Activated CD8-positive, alpha-beta memory T cell treated with anti-CD3 and anti-CD28 coated beads, Interleukin-2, amount 50 U/mL, for 1 hour (primary cell): ENCODE data around the gene CMTM4.

ENCODE experiments used
- DNase-seq: peaks from one replicate; pipeline ENCODE4 v3.0.0-alpha.2; 2020; ENCODE audit errors: extremely low read depth

The CMTM4 gene

GRCh38 chr16:66696669-66697630 is at the start of gene CMTM4:
Gene CMTM4, minus strand, starts transcription at chr16:66696743. Its CDS starts 218 bp downstream, at chr16:66696525.
- DNase-seq: peak; percentile 11

- DNase-seq: no peak
Measured at GRCh38 chr16:66746048-66746447, 49.5 kb upstream of the CMTM4 start.

DNA sequence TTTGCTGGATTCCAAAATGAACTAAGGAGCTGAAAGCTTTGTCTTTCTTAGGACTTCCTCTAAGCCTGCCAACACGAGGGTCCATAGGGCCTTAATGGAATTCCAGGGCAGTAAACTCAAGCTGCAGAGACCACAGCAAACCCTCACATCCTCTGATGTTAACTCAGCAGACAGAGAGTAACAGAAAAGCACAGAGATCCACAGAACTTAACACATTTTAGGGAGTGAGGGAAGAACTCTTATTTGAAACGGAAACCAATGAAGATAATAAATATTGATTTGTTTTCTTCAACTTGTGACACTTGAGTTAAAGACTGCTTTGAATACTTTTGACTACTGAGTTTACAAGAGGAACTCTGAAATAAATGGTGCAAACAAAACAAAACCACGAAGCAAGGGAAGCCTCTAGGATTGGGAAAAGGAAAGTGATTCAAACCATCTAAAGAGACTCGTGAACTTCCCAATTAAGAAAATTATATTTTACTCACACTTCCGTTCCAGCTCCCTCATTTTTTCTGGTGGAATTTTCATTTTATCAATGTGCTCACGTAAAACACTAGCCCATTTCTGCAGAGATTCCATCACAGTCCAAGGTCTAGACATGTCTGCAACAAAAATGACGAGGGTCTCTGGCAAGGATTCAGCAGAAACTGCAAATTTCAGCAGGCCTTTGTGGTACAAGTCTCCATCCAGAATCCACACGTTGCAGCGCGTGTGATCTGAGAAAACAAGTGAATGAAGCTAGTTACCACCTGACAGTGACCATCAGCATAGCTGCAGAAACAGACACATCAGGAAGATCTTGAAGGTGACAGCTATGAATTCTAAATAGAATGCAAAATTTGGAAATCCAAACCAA is 45.6 kb upstream of the CMTM4 start:
- no peak for DNase-seq

GRCh38 chr16:66741169-66741900 is 44.8 kb upstream of the CMTM4 start:
- no peak for DNase-seq

DNA sequence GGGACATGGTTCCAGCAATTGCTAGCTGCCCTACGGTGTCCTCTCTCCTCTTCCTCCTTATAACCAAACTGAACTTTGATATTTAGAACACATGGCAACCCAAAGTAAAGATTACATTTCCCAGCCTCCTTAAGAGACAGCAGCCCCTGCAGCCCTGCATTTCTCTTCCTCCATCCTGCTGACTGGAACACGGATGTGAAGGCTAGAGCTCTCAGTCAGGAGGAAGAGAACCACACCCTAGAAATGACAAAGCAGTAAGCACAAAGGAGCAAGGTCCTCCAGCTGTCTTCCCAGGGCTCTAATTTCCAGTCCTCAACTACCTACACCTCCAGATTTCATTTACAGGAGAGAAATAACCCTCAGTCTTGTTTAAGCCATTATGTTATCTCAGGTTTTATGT is 44.0 kb upstream of the CMTM4 start:
- no peak for DNase-seq

DNA sequence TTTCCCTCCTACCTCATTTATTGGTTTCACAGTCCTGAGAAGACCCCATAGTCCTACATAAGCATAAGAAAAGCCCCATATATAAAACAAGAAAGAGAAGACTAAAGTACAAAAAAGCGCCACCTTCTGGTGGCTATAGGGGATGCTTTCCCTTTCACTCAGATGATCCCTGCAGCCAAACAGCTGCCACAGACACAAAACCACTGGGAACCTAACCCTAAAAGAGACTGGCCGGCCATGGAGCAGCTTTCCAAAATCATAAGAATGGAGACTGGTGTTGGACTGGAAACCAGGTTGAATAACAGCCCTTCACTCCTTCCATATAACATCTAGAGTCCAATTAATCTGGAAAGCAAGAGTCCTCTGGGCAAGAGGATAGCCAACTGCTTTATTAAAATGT is 43.5 kb upstream of the CMTM4 start:
- DNase-seq: no peak

- no peak for DNase-seq
Measured at GRCh38 chr16:66735891-66736290, 39.3 kb upstream of the CMTM4 start.

GRCh38 chr16:66731101-66731500 is 34.6 kb upstream of the CMTM4 start:
- DNase-seq: no peak

GRCh38 chr16:66728804-66729203 is 32.3 kb upstream of the CMTM4 start:
- DNase-seq: no peak

DNA sequence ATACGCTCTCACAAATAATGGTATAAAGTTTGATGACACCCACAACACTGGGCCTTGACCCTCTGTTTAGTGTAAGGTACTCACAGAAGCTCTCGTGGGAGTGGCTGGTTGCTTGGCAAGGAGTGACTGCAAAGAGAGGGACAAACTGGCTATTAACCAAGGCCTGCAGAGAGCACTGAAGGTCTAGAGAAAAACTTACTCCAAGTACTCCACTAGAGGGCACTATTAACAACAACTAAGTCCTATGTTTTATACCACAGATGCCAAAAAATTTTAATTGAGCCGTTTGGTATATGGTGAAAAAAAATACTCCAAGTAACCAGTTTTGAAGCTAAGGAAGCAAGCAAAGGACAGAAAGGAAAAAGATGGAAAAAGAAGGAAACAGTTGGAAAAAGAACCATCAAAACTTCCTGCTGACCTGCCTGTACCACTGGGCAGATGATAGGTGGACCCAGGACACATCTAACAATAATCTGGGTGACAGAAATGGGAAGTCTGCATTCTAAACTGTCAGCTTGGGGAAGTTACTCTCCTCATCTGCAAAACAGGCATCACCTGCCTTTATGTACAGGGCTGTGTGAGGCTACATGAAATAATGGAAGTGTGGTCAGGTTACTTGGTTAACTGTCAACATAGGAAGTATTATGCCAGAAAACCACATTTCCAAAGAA is 31.7 kb upstream of the CMTM4 start:
- no peak for DNase-seq

DNA sequence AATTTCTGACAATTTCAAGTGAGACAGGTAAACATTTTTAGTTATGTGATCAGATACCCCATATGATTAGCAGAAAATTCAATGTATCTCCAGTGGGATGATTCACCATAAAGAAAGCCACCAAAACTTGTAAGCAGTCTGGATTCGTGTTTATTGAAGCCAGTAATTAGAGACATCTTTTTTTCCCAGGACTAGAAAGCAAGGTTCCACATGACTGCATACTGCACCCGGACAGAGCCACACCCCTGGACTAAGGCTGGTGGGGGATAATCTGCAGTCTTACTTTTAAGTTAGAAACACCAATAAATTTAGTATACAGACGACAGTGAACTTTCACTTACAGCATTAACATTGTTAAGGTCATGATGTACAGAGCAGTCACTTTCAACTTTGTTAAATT is 24.2 kb upstream of the CMTM4 start:
- no peak for DNase-seq

DNA sequence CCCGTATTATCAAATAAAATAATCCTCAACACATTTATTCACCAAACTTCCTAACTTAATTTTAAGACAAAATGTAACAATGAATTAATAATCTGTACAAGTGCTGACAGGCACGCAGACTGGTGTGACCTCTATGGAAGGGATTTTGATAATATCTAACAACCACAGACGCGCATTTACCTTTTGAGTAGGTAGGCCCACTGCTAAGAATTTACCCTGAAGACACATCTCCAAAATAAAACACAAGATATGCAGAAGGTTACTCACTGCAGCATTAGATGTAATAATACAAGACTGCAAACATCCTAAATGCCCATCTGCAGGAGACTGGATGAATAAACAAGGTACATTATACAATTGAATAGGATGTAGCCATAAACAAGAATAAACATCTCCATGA is 22.7 kb upstream of the CMTM4 start:
- no peak for DNase-seq

GRCh38 chr16:66717776-66718175 is 21.2 kb upstream of the CMTM4 start:
- DNase-seq: no peak

DNA sequence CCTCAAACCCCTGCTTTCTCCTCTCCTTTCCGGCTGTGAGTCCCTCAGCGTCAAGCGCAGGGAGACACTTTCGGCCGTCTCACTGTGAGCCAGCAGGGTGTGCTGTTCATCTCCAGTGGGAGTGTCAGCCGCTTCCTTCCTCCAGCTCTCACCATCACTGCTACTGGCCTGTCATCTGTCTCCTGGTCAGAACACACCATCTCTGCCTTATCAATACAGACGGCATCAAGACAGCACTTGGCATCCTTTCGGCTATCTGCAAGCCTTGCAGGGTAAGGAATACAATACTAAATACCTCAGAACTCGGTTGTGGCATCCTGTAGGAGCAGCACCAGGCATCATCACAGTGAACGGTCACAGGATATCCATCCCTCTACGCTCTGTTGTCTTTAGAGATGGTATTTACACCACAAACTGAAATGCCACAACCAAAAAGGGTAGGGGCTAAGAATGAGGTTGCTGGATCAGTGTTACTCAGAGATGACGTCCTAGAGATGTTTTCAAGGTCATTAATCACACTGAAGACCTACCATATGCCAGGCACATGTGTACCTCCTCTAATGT is 20.7 kb upstream of the CMTM4 start:
- DNase-seq: no peak

- no peak for DNase-seq
Measured at GRCh38 chr16:66714654-66715307, 18.2 kb upstream of the CMTM4 start.

GRCh38 chr16:66714062-66714461 is 17.5 kb upstream of the CMTM4 start:
- no peak for DNase-seq

GRCh38 chr16:66713076-66713475 is 16.5 kb upstream of the CMTM4 start:
- no peak for DNase-seq

GRCh38 chr16:66712512-66712911 is 16.0 kb upstream of the CMTM4 start:
- no peak for DNase-seq

GRCh38 chr16:66711581-66711980 is 15.0 kb upstream of the CMTM4 start:
- no peak for DNase-seq

DNA sequence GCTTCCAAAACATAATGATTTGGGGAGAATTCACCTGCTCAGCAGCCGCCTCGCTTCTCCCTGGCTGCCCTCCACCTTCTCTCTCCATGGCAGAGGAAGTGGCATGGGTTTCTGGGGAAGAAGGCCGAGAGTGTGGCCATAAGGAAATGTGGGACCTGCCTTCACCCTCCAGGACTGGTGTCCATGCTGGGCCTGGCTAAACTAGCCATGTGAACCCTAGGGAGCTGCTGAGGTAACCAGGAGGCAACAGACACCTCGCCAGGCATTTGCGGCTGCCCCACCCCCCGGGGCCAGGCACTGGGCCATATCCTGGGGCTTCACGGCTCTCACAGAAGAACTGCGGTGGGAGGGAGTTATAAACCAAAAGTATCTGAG is 9.9 kb upstream of the CMTM4 start:
- no peak for DNase-seq
